Measurements from ENCODE around the gene PDE3B.
"Not testable (repeated sequence)": the region's sequence is repeated elsewhere in the genome, so short reads cannot be mapped to it uniquely, and the experiment has no call there.

Gene PDE3B

GRCh38 chr11:14783788-14784187, 140.2 kb downstream of the PDE3B start:
- CTCF ChIA-PET = interaction anchor here (3.3 kb wide), 1 partner anchor 124 kb away, joined by 19 read pairs; no protein-coding TSS in a partner anchor
- POLR2A ChIA-PET = no interaction called here
- DNase-seq (ENCODE audit: extremely low spot score) = no peak
- no peak for TF ChIP-seq CTCF (IDR thresholded peaks at IDR 0.05; ENCODE audit: control extremely low read depth, extremely low read depth, low read depth, missing control alignments)

GRCh38 chr11:14784230-14784629, 140.6 kb downstream of the PDE3B start:
- POLR2A ChIA-PET = no interaction called here
- no peak for TF ChIP-seq CTCF (IDR thresholded peaks at IDR 0.05; ENCODE audit: control extremely low read depth, extremely low read depth, low read depth, missing control alignments)
- no peak for DNase-seq (ENCODE audit: extremely low spot score)
- CTCF ChIA-PET = no interaction called here

GRCh38 chr11:14789879-14790484, 146.4 kb downstream of the PDE3B start:
- peak; percentile 44 for TF ChIP-seq CTCF (IDR thresholded peaks at IDR 0.05; ENCODE audit: control extremely low read depth, extremely low read depth, low read depth, missing control alignments)
- ChIA-PET POLR2A (interaction anchor here (1.2 kb wide), 1 partner anchor 118 kb away, joined by 3 read pairs; no protein-coding TSS in a partner anchor), CTCF (interaction anchor here (0.7 to 5.0 kb wide), 32 partner anchors 8 to 417 kb away, joined by 3 to 213 read pairs (median 4); no protein-coding TSS in a partner anchor)
- no peak for DNase-seq (ENCODE audit: extremely low spot score)

- POLR2A ChIA-PET = no interaction called here
- CTCF ChIA-PET = interaction anchor here (2.8 kb wide), 1 partner anchor 114 kb away, joined by 32 read pairs; no protein-coding TSS in a partner anchor
- no peak for TF ChIP-seq CTCF (IDR thresholded peaks at IDR 0.05; ENCODE audit: control extremely low read depth, extremely low read depth, low read depth, missing control alignments)
- DNase-seq (ENCODE audit: extremely low spot score) = no peak
Observed at GRCh38 chr11:14793546-14793945, 149.9 kb downstream of the PDE3B start.

- POLR2A ChIA-PET; DNase-seq (ENCODE audit: extremely low spot score): not testable (repeated sequence)
- CTCF ChIA-PET = interaction anchor here (0.7 to 2.8 kb wide), 4 partner anchors 19 to 210 kb away, joined by 3 to 32 read pairs (median 3); no protein-coding TSS in a partner anchor
Observed at GRCh38 chr11:14796028-14796427, 152.4 kb downstream of the PDE3B start.

GRCh38 chr11:14803846-14804245, 160.2 kb downstream of the PDE3B start:
- no peak for TF ChIP-seq CTCF (IDR thresholded peaks at IDR 0.05; ENCODE audit: control extremely low read depth, extremely low read depth, low read depth, missing control alignments)
- CTCF ChIA-PET = interaction anchor here (2.7 to 5.8 kb wide), 2 partner anchors 14 to 103 kb away, joined by 12 to 26 read pairs; no protein-coding TSS in a partner anchor
- POLR2A ChIA-PET = no interaction called here
- no peak for DNase-seq (ENCODE audit: extremely low spot score)

- ChIA-PET CTCF (no interaction called here), POLR2A (no interaction called here)
- TF ChIP-seq CTCF (IDR thresholded peaks at IDR 0.05; ENCODE audit: control extremely low read depth, extremely low read depth, low read depth, missing control alignments) = no peak
- no peak for DNase-seq (ENCODE audit: extremely low spot score)
Observed at GRCh38 chr11:14809466-14809865, 165.9 kb downstream of the PDE3B start.

Measured in GM10248 (cell line).